ENCODE data around the gene DESI1.
"Not testable (repeated sequence)": the region's sequence is repeated elsewhere in the genome, so short reads cannot be mapped to it uniquely, and the experiment has no call there.

The DESI1 gene

GRCh38 chr22:41620589-41621098, at the start of gene DESI1:
Gene DESI1, minus strand, starts transcription at chr22:41621043. Its CDS starts 204 bp downstream, at chr22:41620839.
- Histone ChIP-seq H3K9me3 (ENCODE audit: control insufficient read depth, insufficient read depth, low read length) (no peaks in the 10 kb centered on the region), H3K4me1 (ENCODE audit: insufficient read depth, low read length) (peaks cover 6% of the 10 kb centered on the region), H3K36me3 (ENCODE audit: insufficient read depth, low read length) (peaks cover 14% of the 10 kb centered on the region), H3K9ac (ENCODE audit: low read depth, low read length) (peak within 1 kb of the TSS; percentile 96)

GRCh38 chr22:41668971-41669911, 48.4 kb upstream of the DESI1 start:
- H3K9me3 ChIP-seq (ENCODE audit: control insufficient read depth, insufficient read depth, low read length), result no peaks in the 10 kb centered on the region

GRCh38 chr22:41664951-41665350, 44.1 kb upstream of the DESI1 start:
- Histone ChIP-seq H3K9ac (ENCODE audit: low read depth, low read length) (no peak overlapping the region), H3K36me3 (ENCODE audit: insufficient read depth, low read length) (peaks cover 21% of the 10 kb centered on the region)

More at GRCh38 chr22:41668971-41669911, 48.4 kb upstream of the DESI1 start:
- H3K36me3 ChIP-seq (ENCODE audit: insufficient read depth, low read length), result 0 out of 2 replicates have a peak, but pooled peaks cover 3% of the 10 kb centered on the region
- H3K9ac ChIP-seq (ENCODE audit: low read depth, low read length), result no peak overlapping the region
- H3K4me1 ChIP-seq (ENCODE audit: insufficient read depth, low read length), result peaks cover 9% of the 10 kb centered on the region; the same call in 1 of the 2 replicates

GRCh38 chr22:41664490-41664889, 43.6 kb upstream of the DESI1 start:
- H3K9ac ChIP-seq (ENCODE audit: low read depth, low read length), result no peak overlapping the region
- peaks cover 3% of the 10 kb centered on the region; the same call in 1 of the 2 replicates for H3K4me1 ChIP-seq (ENCODE audit: insufficient read depth, low read length)
- peaks cover 21% of the 10 kb centered on the region for H3K36me3 ChIP-seq (ENCODE audit: insufficient read depth, low read length)
- H3K9me3 ChIP-seq (ENCODE audit: control insufficient read depth, insufficient read depth, low read length), result no peaks in the 10 kb centered on the region

More at GRCh38 chr22:41664951-41665350, 44.1 kb upstream of the DESI1 start:
- Histone ChIP-seq H3K4me1 (ENCODE audit: insufficient read depth, low read length) (peaks cover 4% of the 10 kb centered on the region; the same call in 1 of the 2 replicates), H3K9me3 (ENCODE audit: control insufficient read depth, insufficient read depth, low read length) (no peaks in the 10 kb centered on the region)

GRCh38 chr22:41663594-41663993, 42.8 kb upstream of the DESI1 start:
- not testable (repeated sequence) for H3K4me1 ChIP-seq (ENCODE audit: insufficient read depth, low read length); H3K9ac ChIP-seq (ENCODE audit: low read depth, low read length); H3K9me3 ChIP-seq (ENCODE audit: control insufficient read depth, insufficient read depth, low read length)
- peaks cover 28% of the 10 kb centered on the region for H3K36me3 ChIP-seq (ENCODE audit: insufficient read depth, low read length)

GRCh38 chr22:41661713-41662112, 40.9 kb upstream of the DESI1 start:
- no peak overlapping the region for H3K9ac ChIP-seq (ENCODE audit: low read depth, low read length)
- H3K9me3 ChIP-seq (ENCODE audit: control insufficient read depth, insufficient read depth, low read length), result no peaks in the 10 kb centered on the region
- H3K36me3 ChIP-seq (ENCODE audit: insufficient read depth, low read length), result peaks cover 40% of the 10 kb centered on the region
- H3K4me1 ChIP-seq (ENCODE audit: insufficient read depth, low read length), result no peaks in the 10 kb centered on the region

- H3K4me1 ChIP-seq (ENCODE audit: insufficient read depth, low read length), result no peaks in the 10 kb centered on the region
- H3K9ac ChIP-seq (ENCODE audit: low read depth, low read length), result no peak overlapping the region
- H3K36me3 ChIP-seq (ENCODE audit: insufficient read depth, low read length), result peaks cover 42% of the 10 kb centered on the region
- H3K9me3 ChIP-seq (ENCODE audit: control insufficient read depth, insufficient read depth, low read length), result no peaks in the 10 kb centered on the region
These were observed 40.2 kb upstream of the DESI1 start for GRCh38 chr22:41661088-41661487.

- Histone ChIP-seq H3K4me1 (ENCODE audit: insufficient read depth, low read length) (no peaks in the 10 kb centered on the region), H3K9ac (ENCODE audit: low read depth, low read length) (no peak overlapping the region), H3K36me3 (ENCODE audit: insufficient read depth, low read length) (peaks cover 47% of the 10 kb centered on the region), H3K9me3 (ENCODE audit: control insufficient read depth, insufficient read depth, low read length) (no peaks in the 10 kb centered on the region)
These were observed 39.6 kb upstream of the DESI1 start for GRCh38 chr22:41660416-41660815.

- Histone ChIP-seq H3K4me1 (ENCODE audit: insufficient read depth, low read length) (no peaks in the 10 kb centered on the region), H3K9ac (ENCODE audit: low read depth, low read length) (no peak overlapping the region), H3K36me3 (ENCODE audit: insufficient read depth, low read length) (peaks cover 48% of the 10 kb centered on the region), H3K9me3 (ENCODE audit: control insufficient read depth, insufficient read depth, low read length) (no peaks in the 10 kb centered on the region)
These were observed 39.1 kb upstream of the DESI1 start for GRCh38 chr22:41659941-41660340.

GRCh38 chr22:41658869-41659268, 38.0 kb upstream of the DESI1 start:
- Histone ChIP-seq H3K9ac (ENCODE audit: low read depth, low read length) (no peak overlapping the region), H3K4me1 (ENCODE audit: insufficient read depth, low read length) (no peaks in the 10 kb centered on the region), H3K36me3 (ENCODE audit: insufficient read depth, low read length) (peaks cover 59% of the 10 kb centered on the region), H3K9me3 (ENCODE audit: control insufficient read depth, insufficient read depth, low read length) (no peaks in the 10 kb centered on the region)

- Histone ChIP-seq H3K4me1 (ENCODE audit: insufficient read depth, low read length) (no peaks in the 10 kb centered on the region), H3K36me3 (ENCODE audit: insufficient read depth, low read length) (peaks cover 68% of the 10 kb centered on the region), H3K9ac (ENCODE audit: low read depth, low read length) (no peak overlapping the region), H3K9me3 (ENCODE audit: control insufficient read depth, insufficient read depth, low read length) (no peaks in the 10 kb centered on the region)
These were observed 36.9 kb upstream of the DESI1 start for GRCh38 chr22:41657709-41658108.

GRCh38 chr22:41656556-41656955, 35.7 kb upstream of the DESI1 start:
- Histone ChIP-seq H3K9me3 (ENCODE audit: control insufficient read depth, insufficient read depth, low read length) (no peaks in the 10 kb centered on the region), H3K9ac (ENCODE audit: low read depth, low read length) (no peak overlapping the region), H3K36me3 (ENCODE audit: insufficient read depth, low read length) (peaks cover 66% of the 10 kb centered on the region), H3K4me1 (ENCODE audit: insufficient read depth, low read length) (no peaks in the 10 kb centered on the region)

GRCh38 chr22:41654322-41654721, 33.5 kb upstream of the DESI1 start:
- Histone ChIP-seq H3K9ac (ENCODE audit: low read depth, low read length) (no peak overlapping the region), H3K36me3 (ENCODE audit: insufficient read depth, low read length) (peaks cover 68% of the 10 kb centered on the region), H3K9me3 (ENCODE audit: control insufficient read depth, insufficient read depth, low read length) (no peaks in the 10 kb centered on the region), H3K4me1 (ENCODE audit: insufficient read depth, low read length) (no peaks in the 10 kb centered on the region)

- peaks cover 63% of the 10 kb centered on the region for H3K36me3 ChIP-seq (ENCODE audit: insufficient read depth, low read length)
These were observed 30.0 kb upstream of the DESI1 start for GRCh38 chr22:41650821-41651220.

GRCh38 chr22:41650229-41650628, 29.4 kb upstream of the DESI1 start:
- Histone ChIP-seq H3K4me1 (ENCODE audit: insufficient read depth, low read length) (no peaks in the 10 kb centered on the region), H3K9ac (ENCODE audit: low read depth, low read length) (no peak overlapping the region), H3K36me3 (ENCODE audit: insufficient read depth, low read length) (peaks cover 60% of the 10 kb centered on the region), H3K9me3 (ENCODE audit: control insufficient read depth, insufficient read depth, low read length) (no peaks in the 10 kb centered on the region)

More at GRCh38 chr22:41650821-41651220, 30.0 kb upstream of the DESI1 start:
- no peaks in the 10 kb centered on the region for H3K4me1 ChIP-seq (ENCODE audit: insufficient read depth, low read length)
- no peaks in the 10 kb centered on the region for H3K9me3 ChIP-seq (ENCODE audit: control insufficient read depth, insufficient read depth, low read length)
- no peak overlapping the region for H3K9ac ChIP-seq (ENCODE audit: low read depth, low read length)

All from ES-I3 (cell line).